Lower lobe of right lung (tissue), 2 donors: Measurements from ENCODE around the gene MEGF11. TPM values are rescaled to one million over a fixed set of nuclear protein-coding genes. Genes with fewer than 3 reads are reported as not detected.

ENCODE experiments used
- ATAC-seq, 2 donors: fragments of 200-7000 bp; cut with Tn5 transposase; one replicate each; pipeline ENCODE4 v1.9.1; 2020 to 2022; ENCODE audit warnings: mild to moderate bottlenecking in 2 of 2, moderate library complexity in 2 of 2
- DNase-seq: peaks from one replicate; pipeline ENCODE4 v3.0.0-alpha.2; 2020
- H3K27ac ChIP-seq: fragments of 200-600 bp; one replicate; pipeline ENCODE4 v1.8.0; 2022
- H3K27me3 ChIP-seq: fragments of 200-600 bp; one replicate; pipeline ENCODE4 v1.8.0; 2022; ENCODE audit warnings: low read depth
- H3K36me3 ChIP-seq: fragments of 200-600 bp; one replicate; pipeline ENCODE4 v1.8.0; 2022; ENCODE audit warnings: mild to moderate bottlenecking
- H3K4me1 ChIP-seq: fragments of 200-600 bp; one replicate; pipeline ENCODE4 v1.8.0; 2022
- H3K4me3 ChIP-seq: fragments of 200-600 bp; one replicate; pipeline ENCODE4 v1.8.0; 2022; ENCODE audit warnings: mild to moderate bottlenecking
- H3K9me3 ChIP-seq: fragments of 200-600 bp; one replicate; pipeline ENCODE4 v1.8.0; 2022
- CTCF ChIP-seq: fragments of 200-600 bp; IDR thresholded peaks from one replicate; pipeline ENCODE4 v1.8.0; 2022; ENCODE audit warnings: antibody characterized with exemption, mild to moderate bottlenecking
- intact Hi-C: fragments of 100-400 bp; cut with DNase I; formaldehyde crosslinking; loops from one replicate; pipeline ENCODE4 v1.11.0; 2022
- total RNA-seq: library from RNA; stranded (reverse); fragmentation: NEBNext Ultra II Directional; extraction: Animal tissue kit (Norgen Biotek cat#: 25700); gene quantifications from one replicate; pipeline ENCODE4 v1.2.1, GENCODE V29; 2021
- donor health status: DM: no; HTN: yes; CAD: no; lungs with severe emphysema.

Gene MEGF11
- total RNA-seq, 1 donor from 2014 or later: not detected

DNA sequence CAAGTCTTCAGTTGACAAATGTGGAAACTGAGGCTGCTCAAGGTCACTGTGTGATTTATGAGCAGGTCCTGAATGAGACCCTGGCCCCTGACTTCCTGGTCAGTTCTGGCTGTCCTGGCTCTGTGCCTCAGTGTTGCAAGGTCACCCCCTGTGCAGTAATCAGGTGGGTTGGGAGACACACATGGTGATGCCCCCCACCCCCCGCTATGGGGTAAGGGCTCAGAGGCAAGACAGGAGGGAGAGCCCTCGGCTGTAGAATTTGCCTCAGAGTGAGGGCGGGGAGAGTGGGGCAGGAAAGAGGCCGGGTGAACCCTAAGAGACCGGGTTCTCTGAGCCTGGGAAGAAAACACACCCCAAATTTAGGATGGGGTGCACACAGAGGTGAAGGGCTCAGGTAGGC lies 98.5 kb downstream of the MEGF11 start:
- Histone ChIP-seq H3K36me3 (no peaks in the 10 kb centered on the region), H3K27me3 (peaks cover 13% of the 10 kb centered on the region), H3K4me1 (no peaks in the 10 kb centered on the region), H3K4me3 (no peak overlapping the region), H3K27ac (no peak overlapping the region), H3K9me3 (no peaks in the 10 kb centered on the region)
- ATAC-seq (no peak), DNase-seq (no peak)
- TF ChIP-seq CTCF: no peak
- intact Hi-C loops: no loop called here

- intact Hi-C loops: no loop called here
- no peak for ATAC-seq
- Histone ChIP-seq H3K4me1 (no peaks in the 10 kb centered on the region), H3K36me3 (no peaks in the 10 kb centered on the region), H3K9me3 (no peaks in the 10 kb centered on the region), H3K4me3 (no peak overlapping the region), H3K27ac (no peak overlapping the region), H3K27me3 (peaks cover 13% of the 10 kb centered on the region)
- DNase-seq: no peak
- TF ChIP-seq CTCF: no peak
Observed at GRCh38 chr15:66154581-66154980, 99.0 kb downstream of the MEGF11 start.

DNA sequence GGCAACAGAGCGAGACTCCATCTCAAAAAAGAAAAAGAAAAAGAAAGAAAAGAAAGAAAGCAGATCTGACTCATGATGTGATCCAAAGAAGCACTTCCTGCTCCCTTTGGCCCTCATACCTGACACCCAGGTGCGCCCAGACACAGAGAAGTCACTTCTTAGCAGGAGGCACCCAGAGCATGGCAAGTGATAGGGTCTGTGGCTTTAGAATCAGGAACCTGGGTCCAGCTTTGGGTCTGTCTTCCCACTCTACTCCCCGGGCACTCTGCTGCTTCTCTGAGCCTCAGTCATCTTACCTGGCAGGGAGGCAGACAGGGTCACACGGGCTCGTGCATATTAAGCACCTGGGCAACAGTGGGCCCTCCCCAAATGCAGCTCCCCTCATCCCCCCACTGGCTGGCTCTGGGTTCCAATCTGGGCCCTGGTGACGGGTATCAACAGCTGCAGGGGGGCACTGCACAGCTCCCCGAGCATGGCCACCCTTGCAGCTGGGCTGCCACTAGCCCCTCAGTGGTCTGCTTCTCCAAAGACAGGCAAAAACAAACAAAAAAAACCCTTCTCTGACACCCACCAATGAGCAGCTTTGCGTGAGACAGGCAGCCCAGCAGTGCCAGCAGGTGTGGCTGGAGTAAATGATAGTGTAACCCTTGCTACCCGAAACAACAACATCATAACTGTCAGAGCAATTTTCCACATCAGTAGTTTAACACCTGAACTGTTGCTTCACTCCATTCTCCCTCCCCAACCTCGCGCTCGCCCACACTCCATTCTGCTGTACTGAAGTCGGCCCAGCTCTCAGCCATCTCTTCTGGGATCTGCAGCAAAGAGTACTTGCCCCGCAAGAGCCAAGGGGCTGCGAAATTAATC lies 99.8 kb downstream of the MEGF11 start:
- no peak for DNase-seq
- no peak overlapping the region for H3K4me3 ChIP-seq
- H3K27ac ChIP-seq: no peak overlapping the region
- no peaks in the 10 kb centered on the region for H3K4me1 ChIP-seq
- TF ChIP-seq CTCF: no peak
- intact Hi-C loops: no loop called here
- no peak for ATAC-seq
- no peaks in the 10 kb centered on the region for H3K9me3 ChIP-seq
- H3K36me3 ChIP-seq: no peaks in the 10 kb centered on the region
- peaks cover 15% of the 10 kb centered on the region for H3K27me3 ChIP-seq

- intact Hi-C loops: no loop called here
- no peak for DNase-seq
- Histone ChIP-seq H3K27me3 (peaks cover 16% of the 10 kb centered on the region), H3K4me1 (no peaks in the 10 kb centered on the region), H3K4me3 (no peak overlapping the region), H3K27ac (no peak overlapping the region), H3K36me3 (no peaks in the 10 kb centered on the region), H3K9me3 (no peaks in the 10 kb centered on the region)
- no peak for ATAC-seq
- TF ChIP-seq CTCF: no peak
Observed at GRCh38 chr15:66152650-66153049, 100.9 kb downstream of the MEGF11 start.

GRCh38 chr15:66151809-66152208 lies 101.7 kb downstream of the MEGF11 start:
- ATAC-seq: no peak
- no peak overlapping the region for H3K4me3 ChIP-seq

More at GRCh38 chr15:66151809-66152208, 101.7 kb downstream of the MEGF11 start:
- no peak overlapping the region for H3K27ac ChIP-seq
- H3K9me3 ChIP-seq: no peaks in the 10 kb centered on the region
- intact Hi-C loops: no loop called here
- H3K27me3 ChIP-seq: peaks cover 16% of the 10 kb centered on the region
- TF ChIP-seq CTCF: no peak
- no peaks in the 10 kb centered on the region for H3K4me1 ChIP-seq
- no peaks in the 10 kb centered on the region for H3K36me3 ChIP-seq
- DNase-seq: no peak
